Astrocyte of the hippocampus (primary cell): ENCODE results near the gene MAPRE3.

ENCODE experiments used
- DNase-seq: peaks from one replicate; pipeline ENCODE4 v3.0.0; 2011; ENCODE audit warnings: low read depth, low spot score

MAPRE3 gene

GRCh38 chr2:27014771-27015433, 44.5 kb downstream of the MAPRE3 start:
- no peak for DNase-seq

- peak; percentile 82 for DNase-seq
Observed at GRCh38 chr2:27016801-27017325, 46.4 kb downstream of the MAPRE3 start.

- no peak for DNase-seq
Observed at GRCh38 chr2:27018142-27018541, 47.7 kb downstream of the MAPRE3 start.

GRCh38 chr2:27019459-27019858, 49.0 kb downstream of the MAPRE3 start:
- no peak for DNase-seq

GRCh38 chr2:27019931-27020855, 49.8 kb downstream of the MAPRE3 start:
- no peak for DNase-seq

- peak; percentile 62 for DNase-seq
Observed at GRCh38 chr2:27021253-27022049, 51.0 kb downstream of the MAPRE3 start.

GRCh38 chr2:27023740-27024139, 53.3 kb downstream of the MAPRE3 start:
- DNase-seq, result no peak

- no peak for DNase-seq
Observed at GRCh38 chr2:27024188-27024587, 53.8 kb downstream of the MAPRE3 start.

- DNase-seq, result no peak
Observed at GRCh38 chr2:27024812-27025211, 54.4 kb downstream of the MAPRE3 start.

GRCh38 chr2:27025281-27025800, 54.9 kb downstream of the MAPRE3 start:
- no peak for DNase-seq

GRCh38 chr2:27025861-27026851, 55.7 kb downstream of the MAPRE3 start:
- DNase-seq, result no peak

GRCh38 chr2:27027211-27027651, 56.8 kb downstream of the MAPRE3 start:
- no peak for DNase-seq

- no peak for DNase-seq
Observed at GRCh38 chr2:27029051-27029450, 58.6 kb downstream of the MAPRE3 start.

GRCh38 chr2:27032495-27033252, 62.2 kb downstream of the MAPRE3 start, which contains the start of gene TMEM214:
TMEM214 (plus strand) TSS chr2:27032965; CDS start chr2:27033016, 51 bp downstream.
- peak; percentile 95 for DNase-seq

GRCh38 chr2:27033253-27033852, 62.9 kb downstream of the MAPRE3 start:
- no peak for DNase-seq

GRCh38 chr2:27038012-27038411, 67.6 kb downstream of the MAPRE3 start:
- no peak for DNase-seq

- DNase-seq, result no peak
Observed at GRCh38 chr2:27038631-27039339, 68.3 kb downstream of the MAPRE3 start.

GRCh38 chr2:27039426-27039825, 69.0 kb downstream of the MAPRE3 start:
- DNase-seq, result no peak
